K562 (cell line): Measurements from ENCODE around the gene TMEM123. TPM values are rescaled to one million over a fixed set of nuclear protein-coding genes. Genes with fewer than 3 reads are reported as not detected.

Experiments used
- ATAC-seq: fragments of 200-7000 bp; cut with Tn5 transposase; 3 replicates; pipeline ENCODE4 v1.9.1; 2020; ENCODE audit warnings: moderate library complexity
- BruUV-seq: library from RNA; stranded (reverse); fragments of 400-500 nt; replicated peaks from 2 replicates; lab custom pipeline; 2021; lab: Mats Ljungman, UMichigan
- CTCF ChIA-PET: fragments of 300-600 bp; formaldehyde crosslinking; extraction: SDS; loops from one replicate; lab custom pipeline; 2021; ENCODE audit warnings: low intra/inter-chr PET ratio; lab: Yijun Ruan, JAX
- POLR2A ChIA-PET: fragments of 300-600, 350-650 bp; sonication (Branson Sonifier 250); formaldehyde crosslinking; extraction: SDS; loops from one replicate; lab custom pipeline; 2021; ENCODE audit warnings: antibody characterized with exemption, inconsistent platforms; lab: Yijun Ruan, JAX
- DNase-seq, 4 experiments: peaks; one replicate each; pipeline versions ENCODE4 v3.0.0 to v3.0.0-alpha.2; 2011 to 2018; ENCODE audit warnings: low spot score in 3 of 4, mixed read lengths in 3 of 4; ENCODE audit errors: extremely low read depth in 1 of 4
- FAIRE-seq: peaks from 2 replicates; lab custom pipeline; 2011; peaks lifted over from hg19 to GRCh38; lab: Jason Lieb, UNC
- H2AFZ ChIP-seq: 2 replicates; pipeline ENCODE4 v1.6.0; 2011; ENCODE audit warnings: low read depth, low read length, control low read depth, inconsistent platforms
- H3K27ac ChIP-seq: fragments of 200-600 bp; 3 replicates; pipeline ENCODE4 v1.8.0; 2011; ENCODE audit warnings: low read depth, mild to moderate bottlenecking, control low read depth, inconsistent platforms, low read length, moderate library complexity, mixed read lengths; ENCODE audit errors: extremely low read depth
- H3K27me3 ChIP-seq, 2 experiments: fragments of 300-600 bp in 1 of 2; 2 replicates in 1 of 2; 3 replicates in 1 of 2; pipeline versions ENCODE4 v1.6.0 to v1.8.0; 2011; ENCODE audit warnings: inconsistent platforms in 2 of 2, low read length in 2 of 2, mild to moderate bottlenecking in 1 of 2, mixed read lengths in 1 of 2, moderate library complexity in 1 of 2; ENCODE audit not compliant: control insufficient read depth in 2 of 2, insufficient read depth in 2 of 2
- H3K36me3 ChIP-seq: fragments of 300-600 bp; 3 replicates; pipeline ENCODE4 v1.8.0; 2011; ENCODE audit warnings: mild to moderate bottlenecking, low read length, inconsistent platforms; ENCODE audit not compliant: control insufficient read depth, insufficient read depth
- H3K4me1 ChIP-seq, 2 experiments: fragments of 200-600 bp in 1 of 2; replicated peaks in 1 of 2; 2 replicates in 1 of 2; 3 replicates in 1 of 2; pipeline versions ENCODE4 v1.5.1 to v1.8.0; 2011; ENCODE audit warnings: inconsistent platforms in 2 of 2, low read length in 2 of 2, mild to moderate bottlenecking in 1 of 2, mixed read lengths in 1 of 2, moderate library complexity in 1 of 2; ENCODE audit not compliant: control insufficient read depth in 2 of 2, insufficient read depth in 2 of 2
- H3K4me2 ChIP-seq: 2 replicates; pipeline ENCODE4 v1.6.1; 2011; ENCODE audit warnings: low read length, control low read depth, inconsistent platforms, mixed read lengths; ENCODE audit not compliant: insufficient read depth
- H3K4me3 ChIP-seq: fragments of 200-600 bp; sonication (generic), shearing (Covaris generic); 2 replicates; pipeline ENCODE4 v1.5.1; 2016; ENCODE audit warnings: control low read depth, inconsistent platforms
- H3K79me2 ChIP-seq: fragments of 200-600 bp; 3 replicates; pipeline ENCODE4 v1.8.0; 2011; ENCODE audit warnings: low read length, inconsistent platforms; ENCODE audit not compliant: control insufficient read depth, insufficient read depth
- H3K9ac ChIP-seq, 2 experiments: 2 replicates each; pipeline versions ENCODE4 v1.6.0 to v1.6.1; 2011; ENCODE audit warnings: low read depth in 2 of 2, low read length in 2 of 2, control low read depth in 1 of 2, inconsistent platforms in 1 of 2, mild to moderate bottlenecking in 1 of 2, mixed read lengths in 1 of 2; ENCODE audit not compliant: insufficient read depth in 1 of 2
- H3K9me1 ChIP-seq: one replicate; pipeline ENCODE4 v1.6.0; 2011; ENCODE audit warnings: inconsistent platforms, mild to moderate bottlenecking, low read length, moderate library complexity; ENCODE audit not compliant: control insufficient read depth, insufficient read depth
- H3K9me3 ChIP-seq: replicated peaks from 2 replicates; pipeline ENCODE4 v1.5.1; 2011; ENCODE audit warnings: low read depth, low read length, inconsistent platforms; ENCODE audit not compliant: control insufficient read depth, insufficient read depth
- H4K20me1 ChIP-seq: replicated peaks from 2 replicates; pipeline ENCODE4 v1.6.1; 2011; ENCODE audit warnings: low read length, inconsistent platforms, mixed read lengths; ENCODE audit not compliant: control insufficient read depth, insufficient read depth
- EP300 ChIP-seq: IDR thresholded peaks from 2 replicates; pipeline ENCODE4 v1.6.1; 2012; ENCODE audit warnings: low read length, improper control_type of control experiment
- ETV5 ChIP-seq: sonication (generic); formaldehyde crosslinking; IDR thresholded peaks from 2 replicates; pipeline ENCODE4 v1.4.0; 2020; ENCODE audit warnings: low read depth, mild to moderate bottlenecking, missing genetic modification reagents
- KDM2B ChIP-seq: fragments of 250-450 bp; sonication (Bioruptor Pico); IDR thresholded peaks from 2 replicates; pipeline ENCODE4 v1.8.0; 2021; ENCODE audit warnings: mild to moderate bottlenecking, moderate library complexity
- KLF1 ChIP-seq: fragments of 450-650 bp; IDR thresholded peaks from 2 replicates; pipeline ENCODE4 v1.6.1; 2016; ENCODE audit warnings: missing genetic modification characterization, missing compliant biosample characterization
- KLF16 ChIP-seq: IDR thresholded peaks from 2 replicates; pipeline ENCODE4 v1.6.1; 2016; ENCODE audit warnings: antibody characterized with exemption
- MXD1 ChIP-seq: fragments of 250-450 bp; sonication (Bioruptor Pico); IDR thresholded peaks from 2 replicates; pipeline ENCODE4 v1.8.0; 2021; ENCODE audit warnings: borderline replicate concordance, mild to moderate bottlenecking, moderate library complexity; ENCODE audit not compliant: poor library complexity, severe bottlenecking
- MYBL2 ChIP-seq, 2 experiments: fragments of 450-650 bp in 1 of 2; sonication (generic) in 1 of 2; formaldehyde crosslinking in 1 of 2; IDR thresholded peaks; 2 replicates each; pipeline versions ENCODE4 v1.6.1 to v1.8.1; 2017 to 2022; ENCODE audit warnings: borderline replicate concordance in 1 of 2, inconsistent platforms in 1 of 2, low read depth in 1 of 2, mild to moderate bottlenecking in 1 of 2, missing genetic modification reagents in 1 of 2, moderate library complexity in 1 of 2
- REST ChIP-seq, 2 experiments: fragments of 450-650 bp; formaldehyde crosslinking in 1 of 2; IDR thresholded peaks; 2 replicates each; pipeline versions ENCODE4 v1.4.0 to v1.6.1; 2014 to 2020; ENCODE audit warnings: mild to moderate bottlenecking in 2 of 2, borderline replicate concordance in 1 of 2, low read depth in 1 of 2
- SMARCA4 ChIP-seq: fragments of 450-650 bp; IDR thresholded peaks from 2 replicates; pipeline ENCODE4 v1.6.1; 2016
- ZKSCAN8 ChIP-seq: fragments of 200-800 bp; sonication (Bioruptor generic); IDR thresholded peaks from 2 replicates; pipeline ENCODE4 v1.6.1; 2016; ENCODE audit warnings: missing genetic modification characterization, missing compliant biosample characterization
- ZNF197 ChIP-seq: fragments of 200-800 bp; sonication (Bioruptor generic); IDR thresholded peaks from 2 replicates; pipeline ENCODE4 v1.6.1; 2016; ENCODE audit warnings: low read depth, missing genetic modification characterization, missing compliant biosample characterization
- ZNF41 ChIP-seq: fragments of 250-450 bp; sonication (Bioruptor Pico); conservative IDR thresholded peaks from 2 replicates; pipeline ENCODE4 v1.4.0; 2020; ENCODE audit warnings: mild to moderate bottlenecking
- WGBS: fragments of 100-300 bp; shearing (Covaris generic); methylation state at CpG from one replicate; pipeline ENCODE4 v1.1.6; 2016; ENCODE audit warnings: low coverage, mixed read lengths; ENCODE audit not compliant: insufficient coverage; ENCODE audit errors: missing lambda C conversion rate; 5-methylcytosine and 5-hydroxymethylcytosine counted together
- in situ Hi-C: fragments of 300-500 bp; cut with MboI; formaldehyde crosslinking; loops from 4 replicates; pipeline ENCODE4 v1.15.0; 2018; ENCODE audit warnings: inconsistent platforms, mixed read lengths
- intact Hi-C: fragments of 100-400 bp; cut with micrococcal nuclease; formaldehyde crosslinking; loops from 2 replicates; pipeline ENCODE4 v1.14.2; 2022
- polyA plus RNA-seq, 8 experiments: library from polyadenylated mRNA; depleted of rRNA in 4 of 8; stranded (reverse) in 5 of 8; unstranded in 3 of 8; fragments of >200 nt; fragmentation: Nextera tagmentation in 2 of 8; fragmentation: Illumina TruSeq in 1 of 8; extraction: Ambion mirVana in 2 of 8; extraction: Trizol in 1 of 8; gene quantifications; 2 replicates each; pipeline versions ENCODE4 v1.2.1 to v1.2.3, GENCODE V29; 2011 to 2014; ENCODE audit warnings: inconsistent platforms in 1 of 8, missing spikeins in 1 of 8
- total RNA-seq, 7 experiments: library from RNA; depleted of rRNA in 6 of 7; stranded (reverse); fragments of >200 nt in 6 of 7; fragmentation: Illumina TruSeq in 2 of 7; extraction: Trizol in 2 of 7; gene quantifications; 2 replicates each; pipeline versions ENCODE4 v1.2.1 to v1.2.3, GENCODE V29; 2011 to 2021; ENCODE audit warnings: low replicate concordance in 1 of 7
- TF ChIP-seq, protein P1 (sequence below): fragments of 200-800 bp; sonication (Bioruptor generic); IDR thresholded peaks from 2 replicates; pipeline ENCODE4 v1.6.1; 2017; ENCODE audit warnings: missing genetic modification characterization, missing compliant biosample characterization

Gene TMEM123
- total and polyA plus RNA-seq, 9 of the 15 experiments (the other 6 are each of a cell fraction or from before 2014, with no cell fraction given): 19.8 to 344 (median 82.4) TPM

- intact Hi-C loops (no loop called here), in situ Hi-C loops (no loop called here)
- H3K36me3 ChIP-seq: peaks cover 11% of the 10 kb centered on the region; the same call in 2 of the 3 replicates
- WGBS: 87% methylated on average over 2 of the region's 2 CpGs
- ATAC-seq (no peak), DNase-seq (no peak), FAIRE-seq (no peak)
- no peak overlapping the region for H2AFZ ChIP-seq
- H3K27me3 ChIP-seq: no peaks in the 10 kb centered on the region
- no TSS peak for BruUV-seq
- H3K4me1 ChIP-seq: peaks cover 0 to 5% of the 10 kb centered on the region in 2 experiments; a peak in 3 of 5 replicates
- no peak overlapping the region for H3K4me3 ChIP-seq
- CTCF ChIA-PET: no interaction called here
- POLR2A ChIA-PET: interaction anchor here (0.8 to 1.6 kb wide), 3 partner anchors 12 to 30 kb away, joined by 3 to 5 read pairs (median 4); no protein-coding TSS in a partner anchor
- H3K27ac ChIP-seq: no peak overlapping the region
- H3K9me1 ChIP-seq: no peaks in the 10 kb centered on the region
- H3K79me2 ChIP-seq: peaks cover 16% of the 10 kb centered on the region
- H3K9ac ChIP-seq: no peak overlapping the region
- H3K4me2 ChIP-seq: no peak overlapping the region
- H3K9me3 ChIP-seq: peaks cover 3% of the 10 kb centered on the region; the same call in 1 of the 2 replicates
- no peaks in the 10 kb centered on the region for H4K20me1 ChIP-seq
- TF ChIP-seq, protein P1, sequence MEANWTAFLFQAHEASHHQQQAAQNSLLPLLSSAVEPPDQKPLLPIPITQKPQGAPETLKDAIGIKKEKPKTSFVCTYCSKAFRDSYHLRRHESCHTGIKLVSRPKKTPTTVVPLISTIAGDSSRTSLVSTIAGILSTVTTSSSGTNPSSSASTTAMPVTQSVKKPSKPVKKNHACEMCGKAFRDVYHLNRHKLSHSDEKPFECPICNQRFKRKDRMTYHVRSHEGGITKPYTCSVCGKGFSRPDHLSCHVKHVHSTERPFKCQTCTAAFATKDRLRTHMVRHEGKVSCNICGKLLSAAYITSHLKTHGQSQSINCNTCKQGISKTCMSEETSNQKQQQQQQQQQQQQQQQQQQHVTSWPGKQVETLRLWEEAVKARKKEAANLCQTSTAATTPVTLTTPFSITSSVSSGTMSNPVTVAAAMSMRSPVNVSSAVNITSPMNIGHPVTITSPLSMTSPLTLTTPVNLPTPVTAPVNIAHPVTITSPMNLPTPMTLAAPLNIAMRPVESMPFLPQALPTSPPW (CRISPR knock-in tag): no peak
- TF ChIP-seq MYBL2 (IDR thresholded peaks at IDR 0.05; ENCODE audit: low read depth) (no peak), MYBL2 (CRISPR knock-in tag; IDR thresholded peaks at IDR 0.05; ENCODE audit: borderline replicate concordance) (no peak), ZNF41 (CRISPR knock-in tag) (no peak), KLF1 (tag) (no peak), ZKSCAN8 (CRISPR knock-in tag) (no peak), REST (IDR thresholded peaks at IDR 0.05; ENCODE audit: borderline replicate concordance) (no peak), REST (CRISPR knock-in tag; IDR thresholded peaks at IDR 0.05; ENCODE audit: low read depth) (no peak), SMARCA4 (no peak), KDM2B (CRISPR knock-in tag) (no peak), ETV5 (CRISPR knock-in tag) (no peak), ZNF197 (CRISPR knock-in tag) (no peak), MXD1 (CRISPR knock-in tag) (no peak), EP300 (no peak), KLF16 (no peak)
Measured at GRCh38 chr11:102437727-102438126, 14.8 kb downstream of the TMEM123 start.
